ENCODE results near the gene GAB1.
A peak's percentile ranks its signal among the peaks of the same experiment; 100 is the strongest.
"Not testable (repeated sequence)": the region's sequence is repeated elsewhere in the genome, so short reads cannot be mapped to it uniquely, and the experiment has no call there.

Gene GAB1

DNA sequence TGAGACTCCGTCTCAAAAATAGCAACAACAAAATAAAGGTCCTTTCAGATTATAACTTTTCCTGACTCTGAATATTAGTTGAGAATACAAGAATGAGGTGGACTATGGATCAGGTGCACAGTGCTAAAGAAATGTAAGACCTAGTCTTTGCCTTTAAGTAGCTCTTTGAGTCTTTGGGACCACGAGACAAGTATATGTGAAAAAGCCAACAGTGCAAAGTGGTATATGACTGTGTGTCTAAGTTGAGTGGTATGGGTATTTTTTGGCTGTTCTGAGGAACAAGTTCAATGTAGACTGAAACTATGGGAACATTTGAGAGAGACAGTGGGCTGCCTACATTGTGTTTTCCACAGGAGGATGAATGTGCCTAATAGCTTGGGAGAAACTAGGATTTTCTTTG is 2.8 kb downstream of the GAB1 start:
- no peak for DNase-seq

DNA sequence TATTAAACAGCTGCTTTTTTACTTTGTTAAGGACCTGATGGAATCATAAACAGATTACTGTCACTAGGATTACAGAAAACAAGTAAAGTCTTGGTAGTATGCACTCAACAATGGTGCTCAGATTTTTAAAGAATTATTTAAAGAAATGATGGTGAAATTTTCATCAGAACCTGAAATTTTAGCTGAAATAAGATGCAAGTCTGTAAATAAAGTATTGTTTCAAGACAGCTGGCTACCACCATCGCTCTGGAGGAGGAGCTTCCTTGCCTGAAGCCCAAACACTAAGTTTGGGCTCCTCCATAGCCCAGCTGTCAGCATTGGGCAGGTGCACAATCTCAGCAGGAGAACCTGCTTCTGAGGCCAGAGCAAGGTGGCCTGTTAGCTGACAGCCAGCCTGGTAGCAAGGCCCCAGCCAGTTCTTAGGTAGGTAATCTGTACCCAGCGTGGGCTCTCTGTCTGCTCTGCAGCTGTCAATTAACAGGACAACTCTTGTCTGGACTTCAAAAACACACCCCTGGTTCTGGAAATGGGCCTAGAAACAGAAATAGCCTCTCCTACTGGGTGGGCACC is 4.6 kb downstream of the GAB1 start:
- DNase-seq, result peak in 1 of 2 experiments; percentile 7

- DNase-seq, result no peak
Observed at GRCh38 chr4:143343276-143343831, 6.7 kb downstream of the GAB1 start.

- no peak for DNase-seq
Observed at GRCh38 chr4:143344041-143344440, 7.4 kb downstream of the GAB1 start.

DNA sequence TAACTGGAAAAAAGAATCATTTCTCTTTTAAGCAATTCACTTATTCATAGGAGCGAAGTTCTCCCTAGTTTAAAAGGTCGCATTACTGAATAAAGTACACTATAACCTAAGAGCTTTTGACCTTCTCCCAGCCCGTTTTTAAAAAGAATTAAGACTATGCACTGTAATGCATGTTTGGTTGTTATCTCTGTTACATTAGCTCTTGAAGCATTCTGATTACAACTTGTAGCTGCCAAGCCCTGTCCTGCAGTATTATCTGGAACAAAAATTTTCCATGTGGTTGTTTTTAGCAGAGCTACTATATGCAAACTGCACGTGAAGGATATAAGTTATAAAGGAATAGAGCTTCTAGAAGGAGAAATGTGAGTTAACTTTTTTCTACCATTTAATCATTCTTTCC is 8.1 kb downstream of the GAB1 start:
- DNase-seq, result no peak

DNA sequence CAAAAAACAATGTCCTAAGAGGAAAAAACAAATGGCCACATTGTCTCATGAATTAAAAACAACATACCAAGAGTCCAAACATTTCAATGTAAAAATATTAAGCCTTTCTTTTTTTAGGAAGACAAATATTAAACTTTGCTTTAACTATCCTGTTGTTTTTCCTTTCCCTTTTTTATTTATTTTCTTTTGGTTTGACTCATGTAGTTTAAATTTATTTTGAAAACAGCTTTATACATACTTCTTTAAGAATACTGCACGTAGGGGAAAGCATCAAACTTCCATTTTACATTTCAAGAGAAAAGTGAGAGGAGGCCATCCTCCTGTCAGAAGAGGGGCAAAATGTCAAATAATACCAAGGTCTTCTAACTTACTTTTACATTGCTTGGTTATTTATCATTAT is 8.7 kb downstream of the GAB1 start:
- DNase-seq, result no peak

GRCh38 chr4:143346206-143346605 is 9.5 kb downstream of the GAB1 start:
- DNase-seq, result no peak

DNA sequence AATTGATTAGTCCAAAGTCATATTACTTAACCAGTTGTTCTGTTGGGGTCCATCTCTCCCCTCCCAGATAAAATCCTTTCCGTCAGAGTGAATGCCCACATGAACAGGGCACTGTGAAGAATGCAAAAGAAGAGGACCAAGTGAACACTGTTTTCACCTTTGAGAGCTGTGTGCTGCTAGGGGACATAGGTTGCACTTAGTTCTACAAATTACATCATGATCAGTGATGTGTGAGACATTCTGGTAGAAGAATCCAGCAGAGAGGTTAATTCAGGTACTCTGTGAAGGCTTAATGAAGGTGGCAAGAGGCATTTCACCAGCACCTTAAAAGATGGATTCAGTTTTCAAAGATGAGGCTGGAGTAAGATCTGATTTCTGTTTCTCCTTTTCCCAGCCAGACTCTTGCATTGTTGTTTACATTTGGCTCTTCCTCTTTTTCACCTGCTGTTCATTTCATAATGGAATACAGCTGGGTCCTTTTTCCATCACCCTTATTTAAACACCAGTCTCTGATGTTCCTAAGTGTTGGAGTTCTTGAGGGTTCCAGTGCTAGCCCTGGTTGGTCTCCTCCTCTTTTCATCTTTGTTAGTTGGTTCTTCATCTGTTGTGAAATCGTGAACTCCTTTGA is 10.9 kb downstream of the GAB1 start:
- DNase-seq, result no peak

DNA sequence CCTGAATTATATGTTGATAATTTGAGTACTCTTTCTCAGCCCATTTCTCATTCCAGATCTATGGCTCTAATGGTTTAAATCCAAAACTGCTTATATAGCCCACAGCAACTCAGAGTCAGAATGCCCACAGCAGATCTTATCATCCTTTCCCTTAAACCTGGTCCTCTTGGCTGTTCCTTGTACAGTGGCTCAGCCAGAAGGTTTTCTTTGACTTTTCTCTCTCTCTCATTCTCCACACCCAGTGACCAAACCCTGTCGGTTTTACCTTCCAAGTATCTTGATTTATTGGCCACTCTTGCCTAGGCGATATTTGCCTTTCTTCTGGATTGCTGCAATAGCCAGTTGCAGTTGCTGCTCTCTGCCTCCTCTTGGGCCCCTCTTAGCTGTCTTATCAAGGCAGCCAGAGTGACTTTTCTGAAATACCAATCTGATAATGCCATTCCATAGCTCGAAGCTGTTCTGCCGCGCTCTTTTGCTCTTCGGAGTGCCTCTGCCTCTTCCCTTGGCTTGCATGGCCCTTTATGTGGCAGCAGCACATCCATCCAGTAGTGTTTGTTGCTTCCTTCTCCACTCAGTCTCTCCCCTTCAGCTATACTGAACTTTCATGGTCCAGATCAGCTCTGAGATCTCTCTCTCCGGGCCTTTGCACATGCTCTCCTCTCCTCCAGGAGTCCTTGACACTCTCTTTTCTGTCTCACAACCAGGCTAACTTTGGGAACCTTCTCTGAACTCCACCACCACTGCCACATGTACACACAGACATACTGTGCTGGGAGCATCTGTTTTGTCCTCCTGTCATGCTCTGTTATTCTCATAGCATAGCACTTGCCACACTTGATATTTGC is 11.8 kb downstream of the GAB1 start:
- DNase-seq, result no peak

GRCh38 chr4:143349858-143350527 is 13.3 kb downstream of the GAB1 start:
- DNase-seq, result not testable (repeated sequence)

- DNase-seq, result no peak
Observed at GRCh38 chr4:143351149-143351691, 14.5 kb downstream of the GAB1 start.

GRCh38 chr4:143351774-143352451 is 15.2 kb downstream of the GAB1 start:
- DNase-seq, result peak; percentile 53 to 76

- DNase-seq, result no peak
Observed at GRCh38 chr4:143352720-143353119, 16.0 kb downstream of the GAB1 start.

DNA sequence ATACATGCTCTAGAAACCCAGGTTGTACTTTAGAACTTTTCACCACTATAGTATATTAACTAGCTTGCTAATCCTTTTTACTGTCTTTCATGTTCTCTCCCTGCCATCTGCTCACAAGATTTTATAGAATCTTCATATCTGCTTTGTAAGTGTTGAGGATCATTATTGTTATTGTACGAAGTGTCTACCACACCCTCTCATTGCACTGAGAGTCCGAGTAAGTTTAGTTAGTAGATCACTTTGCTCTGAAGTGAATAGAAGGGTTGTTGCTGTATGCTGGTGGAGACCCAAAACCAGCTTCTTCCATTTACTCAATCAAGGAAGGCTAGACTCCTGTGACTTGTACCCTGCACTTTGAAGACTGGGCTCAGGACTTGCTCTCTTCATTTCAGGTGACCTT is 17.1 kb downstream of the GAB1 start:
- no peak for DNase-seq

DNA sequence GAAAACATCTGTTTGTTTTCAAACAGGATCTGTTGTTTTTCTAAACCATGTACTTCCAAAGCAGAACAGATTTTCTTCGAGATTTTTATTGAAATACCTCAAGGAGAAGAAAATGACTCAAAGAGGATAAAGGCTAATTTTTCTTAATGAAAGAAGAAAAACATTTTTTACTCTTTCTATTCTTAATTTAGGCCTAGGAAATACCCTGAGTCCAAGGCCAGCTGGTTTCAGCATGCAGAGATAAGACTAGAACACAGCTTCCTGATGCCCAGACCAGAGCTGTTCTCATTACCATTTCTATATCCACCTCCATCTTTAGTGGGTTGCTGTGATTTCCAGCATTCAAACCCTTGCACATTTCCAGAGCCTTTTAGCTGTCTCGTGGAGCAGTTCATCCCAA is 18.3 kb downstream of the GAB1 start:
- DNase-seq, result no peak

- DNase-seq, result no peak
Observed at GRCh38 chr4:143355540-143356217, 19.0 kb downstream of the GAB1 start.

DNA sequence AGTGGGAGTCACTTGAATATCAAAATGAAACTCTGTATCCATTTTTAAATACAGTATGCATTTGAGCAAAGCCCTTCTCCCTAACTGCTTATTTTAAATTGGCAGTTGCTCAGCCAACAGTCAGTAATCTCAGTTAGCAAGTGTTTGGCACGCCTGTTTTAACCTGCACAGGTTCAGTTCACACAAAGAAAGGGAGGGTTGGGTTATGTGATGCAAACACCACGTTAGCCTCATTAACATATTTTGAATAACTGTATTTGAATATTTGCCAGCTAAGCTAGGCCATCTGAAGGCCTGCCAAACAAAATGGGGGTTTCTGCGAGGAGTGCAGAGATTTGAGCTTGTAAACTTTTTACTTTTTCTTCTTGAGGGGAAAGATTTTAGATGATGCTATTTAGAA is 19.8 kb downstream of the GAB1 start:
- DNase-seq, result no peak

DNA sequence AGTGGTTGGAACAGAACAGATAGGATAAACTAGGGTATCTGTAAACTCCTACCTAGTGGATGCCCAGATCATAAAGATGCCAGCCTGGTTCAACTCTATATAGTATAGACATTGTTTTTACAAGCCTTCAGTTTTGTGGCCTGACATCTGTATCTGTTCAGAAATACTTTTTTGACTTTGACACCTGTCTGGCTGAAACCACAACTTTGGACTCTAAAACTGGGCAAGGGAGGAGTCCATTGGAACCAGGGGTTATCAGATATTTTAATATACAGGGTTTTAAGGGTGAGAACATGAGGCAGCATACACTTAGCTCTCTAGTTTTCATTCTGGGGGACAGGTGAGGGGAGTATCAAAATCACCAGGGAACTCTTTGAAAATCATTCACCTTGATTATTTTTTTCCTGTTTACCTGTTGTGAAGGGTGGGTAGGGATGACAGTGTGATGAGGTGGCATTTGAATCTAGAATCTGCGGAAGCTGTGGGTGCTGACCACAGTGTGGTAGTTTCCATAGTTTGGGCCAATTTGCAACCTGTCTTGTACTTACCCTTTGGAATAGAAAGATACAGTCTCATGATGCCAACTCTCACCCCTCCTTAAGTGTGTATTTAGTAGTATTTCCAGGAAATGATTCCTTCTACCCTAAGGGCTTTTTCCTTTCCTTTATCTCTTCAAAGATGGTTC is 20.6 kb downstream of the GAB1 start:
- no peak for DNase-seq

DNA sequence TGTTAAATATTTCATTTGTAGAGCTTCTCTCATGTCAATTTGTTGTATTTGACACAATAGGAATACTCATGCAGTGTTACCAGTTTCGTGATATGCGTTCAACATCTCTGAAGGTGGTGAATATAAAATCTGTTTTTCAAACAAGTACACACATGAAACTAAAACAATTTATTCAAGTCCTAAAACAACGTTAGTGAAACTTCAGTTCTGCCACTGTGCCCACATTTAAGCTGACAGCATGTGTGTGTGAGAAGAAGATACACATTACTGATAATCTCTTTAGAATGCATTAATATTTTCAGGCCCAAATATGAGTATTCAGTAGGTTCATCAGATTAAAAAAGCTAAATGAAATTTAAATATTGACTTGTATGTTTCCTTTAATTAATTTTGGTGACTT is 21.7 kb downstream of the GAB1 start:
- DNase-seq, result no peak

DNA sequence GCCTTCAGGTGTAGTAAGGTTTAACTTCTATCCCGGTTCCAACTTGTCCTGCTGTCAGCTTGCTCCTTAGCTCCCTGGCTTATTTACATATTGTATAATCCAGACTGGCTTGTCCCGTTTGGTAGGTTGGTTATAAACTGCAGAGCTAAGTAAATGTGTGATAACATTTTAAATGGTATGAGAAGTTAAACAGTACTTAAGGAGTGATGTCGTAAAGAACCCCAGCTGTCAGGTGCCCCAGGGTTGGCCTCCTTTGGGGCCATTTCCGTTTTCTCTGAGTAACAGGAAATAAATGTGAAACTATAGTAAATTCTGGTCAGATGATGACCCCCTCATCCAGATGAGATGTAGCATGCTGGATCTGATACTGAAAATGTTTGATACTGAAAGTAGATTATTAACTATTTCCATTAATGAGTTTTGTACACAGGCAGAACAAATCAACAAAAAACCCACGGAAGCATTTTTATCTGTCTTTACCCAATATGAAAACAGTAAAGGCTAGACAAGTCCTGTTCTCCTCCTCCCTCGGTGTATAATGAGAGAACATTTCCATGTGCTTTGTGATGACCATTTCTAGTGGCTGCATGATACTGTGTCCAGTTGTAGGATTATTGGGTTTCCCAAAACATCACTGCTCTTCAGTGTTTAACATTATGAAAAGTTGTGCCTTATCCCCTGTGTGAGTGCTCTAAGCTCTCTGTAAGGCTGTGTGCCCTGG is 22.4 kb downstream of the GAB1 start:
- DNase-seq, result no peak

Data from NCI-H1930 (cell line).